HG03280 (cell line): ENCODE measurements around the gene CEP192.
"Not testable (repeated sequence)": the region's sequence is repeated elsewhere in the genome, so short reads cannot be mapped to it uniquely, and the experiment has no call there.

Source experiments
- ATAC-seq: cut with Tn5 transposase; IDR thresholded peaks from one replicate; pipeline ENCODE4 v1.9.1; 2021; ENCODE audit warnings: mild to moderate bottlenecking, moderate library complexity; ENCODE audit not compliant: unreplicated experiment

Gene CEP192

GRCh38 chr18:13095466-13095865 lies 104.3 kb downstream of the CEP192 start:
- no peak for ATAC-seq

- no peak for ATAC-seq
Measured at GRCh38 chr18:13096232-13096631, 105.1 kb downstream of the CEP192 start.

GRCh38 chr18:13096719-13097118 lies 105.6 kb downstream of the CEP192 start:
- ATAC-seq = no peak

GRCh38 chr18:13098104-13098503 lies 106.9 kb downstream of the CEP192 start:
- not testable (repeated sequence) for ATAC-seq

- no peak for ATAC-seq
Measured at GRCh38 chr18:13099113-13099512, 108.0 kb downstream of the CEP192 start.

- no peak for ATAC-seq
Measured at GRCh38 chr18:13100942-13101658, 109.9 kb downstream of the CEP192 start.

- no peak for ATAC-seq
Measured at GRCh38 chr18:13101659-13102197, 110.6 kb downstream of the CEP192 start.

GRCh38 chr18:13103366-13103765 lies 112.2 kb downstream of the CEP192 start:
- ATAC-seq = no peak

- no peak for ATAC-seq
Measured at GRCh38 chr18:13105059-13105458, 113.9 kb downstream of the CEP192 start.

- no peak for ATAC-seq
Measured at GRCh38 chr18:13107074-13107473, 115.9 kb downstream of the CEP192 start.

GRCh38 chr18:13108330-13108729 lies 117.2 kb downstream of the CEP192 start:
- no peak for ATAC-seq

- ATAC-seq = no peak
Measured at GRCh38 chr18:13110559-13110958, 119.4 kb downstream of the CEP192 start.

- no peak for ATAC-seq
Measured at GRCh38 chr18:13112982-13113381, 121.8 kb downstream of the CEP192 start.

- no peak for ATAC-seq
Measured at GRCh38 chr18:13120255-13120654, 129.1 kb downstream of the CEP192 start.

- ATAC-seq = no peak
Measured at GRCh38 chr18:13120983-13121441, 129.8 kb downstream of the CEP192 start.

GRCh38 chr18:13124411-13124810 lies 133.2 kb downstream of the CEP192 start:
- no peak for ATAC-seq

- no peak for ATAC-seq
Measured at GRCh38 chr18:13125191-13125590, 134.0 kb downstream of the CEP192 start.

- ATAC-seq = no peak
Measured at GRCh38 chr18:13126966-13127598, 135.9 kb downstream of the CEP192 start.

GRCh38 chr18:13131283-13131682 lies 140.1 kb downstream of the CEP192 start:
- no peak for ATAC-seq

- ATAC-seq = no peak
Measured at GRCh38 chr18:13134551-13135401, 143.6 kb downstream of the CEP192 start.
